Skeletal muscle satellite cell (primary cell): ENCODE measurements around the gene MAFG.

Source experiments
- H3K27me3 ChIP-seq: 2 replicates; pipeline ENCODE4 v1.7.0; 2013; ENCODE audit warnings: low read length; ENCODE audit not compliant: control insufficient read depth, insufficient read depth
- H3K36me3 ChIP-seq: 2 replicates; pipeline ENCODE4 v1.7.0; 2013; ENCODE audit warnings: mild to moderate bottlenecking, control low read depth, low read length; ENCODE audit not compliant: insufficient read depth
- H3K4me1 ChIP-seq: 2 replicates; pipeline ENCODE4 v1.7.0; 2013; ENCODE audit warnings: low read length; ENCODE audit not compliant: control insufficient read depth, insufficient read depth
- H3K4me2 ChIP-seq: 2 replicates; pipeline ENCODE4 v1.7.0; 2013; ENCODE audit warnings: mild to moderate bottlenecking, low read length
- H3K4me3 ChIP-seq: 2 replicates; pipeline ENCODE4 v1.7.0; 2013; ENCODE audit warnings: low read length
- H3K9ac ChIP-seq: 2 replicates; pipeline ENCODE4 v1.7.0; 2013; ENCODE audit warnings: mild to moderate bottlenecking, low read depth, low read length, moderate library complexity
- H3K9me3 ChIP-seq: replicated peaks from 2 replicates; pipeline ENCODE4 v1.7.0; 2013; ENCODE audit warnings: mild to moderate bottlenecking, control low read depth, low read length

MAFG gene

GRCh38 chr17:81915331-81915730, 12.2 kb downstream of the MAFG start:
- no peak overlapping the region for H3K4me3 ChIP-seq

GRCh38 chr17:81914103-81914850, 13.3 kb downstream of the MAFG start:
- peaks cover 51% of the 10 kb centered on the region for H3K36me3 ChIP-seq
- H3K4me3 ChIP-seq = no peak overlapping the region
- H3K4me2 ChIP-seq = no peak overlapping the region
- peaks cover 19% of the 10 kb centered on the region for H3K4me1 ChIP-seq
- no peak overlapping the region for H3K9ac ChIP-seq
- H3K27me3 ChIP-seq = no peaks in the 10 kb centered on the region
- H3K9me3 ChIP-seq = no peaks in the 10 kb centered on the region

More at GRCh38 chr17:81915331-81915730, 12.2 kb downstream of the MAFG start:
- no peaks in the 10 kb centered on the region for H3K9me3 ChIP-seq
- H3K4me1 ChIP-seq = peaks cover 14% of the 10 kb centered on the region
- H3K36me3 ChIP-seq = peaks cover 62% of the 10 kb centered on the region
- H3K27me3 ChIP-seq = no peaks in the 10 kb centered on the region
- H3K9ac ChIP-seq = no peak overlapping the region
- H3K4me2 ChIP-seq = no peak overlapping the region

GRCh38 chr17:81913394-81914102, 14.0 kb downstream of the MAFG start:
- Histone ChIP-seq H3K4me3 (no peak overlapping the region), H3K9me3 (no peaks in the 10 kb centered on the region), H3K9ac (no peak overlapping the region), H3K4me1 (peaks cover 19% of the 10 kb centered on the region), H3K27me3 (no peaks in the 10 kb centered on the region), H3K4me2 (no peak overlapping the region), H3K36me3 (peaks cover 46% of the 10 kb centered on the region)

- H3K36me3 ChIP-seq = peaks cover 47% of the 10 kb centered on the region
Observed at GRCh38 chr17:81912441-81913309, 14.9 kb downstream of the MAFG start.

GRCh38 chr17:81911969-81912368, 15.6 kb downstream of the MAFG start:
- Histone ChIP-seq H3K27me3 (no peaks in the 10 kb centered on the region), H3K4me3 (no peak overlapping the region), H3K4me1 (peaks cover 14% of the 10 kb centered on the region), H3K36me3 (peaks cover 54% of the 10 kb centered on the region), H3K4me2 (peak overlapping the region; percentile 60), H3K9ac (no peak overlapping the region), H3K9me3 (no peaks in the 10 kb centered on the region)

More at GRCh38 chr17:81912441-81913309, 14.9 kb downstream of the MAFG start:
- H3K27me3 ChIP-seq = no peaks in the 10 kb centered on the region
- no peak overlapping the region for H3K9ac ChIP-seq
- H3K4me1 ChIP-seq = peaks cover 19% of the 10 kb centered on the region
- H3K9me3 ChIP-seq = no peaks in the 10 kb centered on the region
- H3K4me2 ChIP-seq = no peak overlapping the region
- no peak overlapping the region for H3K4me3 ChIP-seq

GRCh38 chr17:81911277-81911961, 16.1 kb downstream of the MAFG start, which contains the start of gene PCYT2:
Gene PCYT2, minus strand, starts transcription at chr17:81911399. Its CDS starts 44 bp downstream, at chr17:81911355.
- peak within 1 kb of the TSS; percentile 100 for H3K4me2 ChIP-seq
- no peaks in the 10 kb centered on the region for H3K27me3 ChIP-seq
- peaks cover 11% of the 10 kb centered on the region for H3K4me1 ChIP-seq
- H3K9me3 ChIP-seq = no peaks in the 10 kb centered on the region
- peak within 1 kb of the TSS; percentile 81 for H3K9ac ChIP-seq
- peaks cover 58% of the 10 kb centered on the region for H3K36me3 ChIP-seq
- peak within 1 kb of the TSS; percentile 95 for H3K4me3 ChIP-seq

- Histone ChIP-seq H3K9me3 (no peaks in the 10 kb centered on the region), H3K4me3 (peak overlapping the region; percentile 95), H3K9ac (peak overlapping the region; percentile 81), H3K27me3 (no peaks in the 10 kb centered on the region), H3K36me3 (peaks cover 61% of the 10 kb centered on the region), H3K4me1 (peaks cover 11% of the 10 kb centered on the region), H3K4me2 (peak overlapping the region; percentile 100)
Observed at GRCh38 chr17:81910840-81911276, 16.7 kb downstream of the MAFG start.

- Histone ChIP-seq H3K27me3 (no peaks in the 10 kb centered on the region), H3K4me2 (peak overlapping the region; percentile 100), H3K36me3 (peaks cover 59% of the 10 kb centered on the region), H3K9ac (peak overlapping the region; percentile 81), H3K9me3 (no peaks in the 10 kb centered on the region), H3K4me3 (peak overlapping the region; percentile 95), H3K4me1 (peaks cover 11% of the 10 kb centered on the region)
Observed at GRCh38 chr17:81909966-81910839, 17.3 kb downstream of the MAFG start.

GRCh38 chr17:81909231-81909630, 18.3 kb downstream of the MAFG start:
- Histone ChIP-seq H3K4me2 (no peak overlapping the region), H3K36me3 (peaks cover 57% of the 10 kb centered on the region), H3K4me1 (peaks cover 11% of the 10 kb centered on the region), H3K9me3 (no peaks in the 10 kb centered on the region), H3K27me3 (no peaks in the 10 kb centered on the region), H3K9ac (no peak overlapping the region), H3K4me3 (no peak overlapping the region)

- Histone ChIP-seq H3K4me3 (no peak overlapping the region), H3K4me1 (peaks cover 11% of the 10 kb centered on the region), H3K4me2 (no peak overlapping the region), H3K36me3 (peaks cover 54% of the 10 kb centered on the region), H3K9me3 (no peaks in the 10 kb centered on the region), H3K9ac (no peak overlapping the region), H3K27me3 (no peaks in the 10 kb centered on the region)
Observed at GRCh38 chr17:81908793-81909192, 18.7 kb downstream of the MAFG start.
